ENCODE results near the gene CORO2B.
A peak's percentile ranks its signal among the peaks of the same experiment; 100 is the strongest.

Gene CORO2B

GRCh38 chr15:68554721-68555678, 23.8 kb upstream of the CORO2B start:
- DNase-seq: no peak

GRCh38 chr15:68555679-68556037, 23.1 kb upstream of the CORO2B start:
- DNase-seq: no peak

GRCh38 chr15:68556139-68556990, 22.4 kb upstream of the CORO2B start:
- no peak for DNase-seq

GRCh38 chr15:68557469-68558317, 21.1 kb upstream of the CORO2B start:
- DNase-seq: no peak

- DNase-seq: no peak
Observed at GRCh38 chr15:68558318-68559305, 20.2 kb upstream of the CORO2B start.

GRCh38 chr15:68559345-68560310, 19.2 kb upstream of the CORO2B start:
- peak; percentile 76 for DNase-seq

- DNase-seq: no peak
Observed at GRCh38 chr15:68560501-68561113, 18.2 kb upstream of the CORO2B start.

GRCh38 chr15:68561171-68561900, 17.5 kb upstream of the CORO2B start:
- DNase-seq: no peak

GRCh38 chr15:68561901-68562300, 16.9 kb upstream of the CORO2B start:
- no peak for DNase-seq

GRCh38 chr15:68564173-68564572, 14.6 kb upstream of the CORO2B start:
- no peak for DNase-seq

GRCh38 chr15:68565234-68565633, 13.6 kb upstream of the CORO2B start:
- peak; percentile 60 for DNase-seq

GRCh38 chr15:68565726-68566125, 13.1 kb upstream of the CORO2B start:
- DNase-seq: no peak

- no peak for DNase-seq
Observed at GRCh38 chr15:68566377-68566954, 12.3 kb upstream of the CORO2B start.

- DNase-seq: no peak
Observed at GRCh38 chr15:68567345-68567744, 11.4 kb upstream of the CORO2B start.

GRCh38 chr15:68570974-68571373, 7.8 kb upstream of the CORO2B start:
- no peak for DNase-seq

- no peak for DNase-seq
Observed at GRCh38 chr15:68571582-68571981, 7.2 kb upstream of the CORO2B start.

GRCh38 chr15:68572309-68572708, 6.5 kb upstream of the CORO2B start:
- DNase-seq: no peak

- DNase-seq: no peak
Observed at GRCh38 chr15:68572921-68573320, 5.9 kb upstream of the CORO2B start.
